ENCODE data around the gene LRIG2. TPM values are rescaled to one million over a fixed set of nuclear protein-coding genes. Genes with fewer than 3 reads are reported as not detected.

LRIG2 gene
- total and polyA plus RNA-seq, 3 experiments from 2014 or later, result 7.7 to 8.2 (median 8.1) TPM

- Mint-ChIP-seq H3K27me3 (peaks cover 18 to 50% of the 10 kb centered on the region in 2 donors), H3K36me3 (peaks cover 0 to 7% (median 0%) of the 10 kb centered on the region in 3 donors), H3K27ac (no peak overlapping the region), H3K4me3 (no peak overlapping the region), H3K9me3 (peaks cover 0 to 2% (median 1%) of the 10 kb centered on the region in 5 donors), H3K4me1 (no peaks in the 10 kb centered on the region)
- no peaks in the 10 kb centered on the region for H3K9me3 ChIP-seq (ENCODE audit: low read length)
- no peaks in the 10 kb centered on the region for H3K27me3 ChIP-seq (ENCODE audit: insufficient read depth, low read length, poor library complexity, severe bottlenecking)
- DNase-seq, result no peak
- ChIA-PET POLR2A (no interaction called here), CTCF (no interaction called here)
- no peak overlapping the region for H3K4me3 ChIP-seq (ENCODE audit: low read length)
- H3K36me3 ChIP-seq (ENCODE audit: insufficient read depth, low read length), result no peaks in the 10 kb centered on the region
- no peak overlapping the region for H3K27ac ChIP-seq (ENCODE audit: low read depth, low read length)
- H3K4me1 ChIP-seq (ENCODE audit: insufficient read depth, low read length), result no peaks in the 10 kb centered on the region
Measured at GRCh38 chr1:113166473-113166872, 93.5 kb downstream of the LRIG2 start.

- ChIA-PET POLR2A (no interaction called here), CTCF (no interaction called here)
- Mint-ChIP-seq H3K36me3 (peaks cover 0 to 17% (median 2%) of the 10 kb centered on the region in 3 donors), H3K27ac (no peak overlapping the region), H3K27me3 (peaks cover 22 to 43% of the 10 kb centered on the region in 2 donors), H3K9me3 (peaks cover 13 to 23% (median 21%) of the 10 kb centered on the region in 5 donors), H3K4me1 (no peaks in the 10 kb centered on the region), H3K4me3 (no peak overlapping the region)
- Histone ChIP-seq H3K4me3 (ENCODE audit: low read length) (no peak overlapping the region), H3K4me1 (ENCODE audit: insufficient read depth, low read length) (no peaks in the 10 kb centered on the region), H3K36me3 (ENCODE audit: insufficient read depth, low read length) (no peaks in the 10 kb centered on the region), H3K27ac (ENCODE audit: low read depth, low read length) (no peak overlapping the region), H3K27me3 (ENCODE audit: insufficient read depth, low read length, poor library complexity, severe bottlenecking) (no peaks in the 10 kb centered on the region), H3K9me3 (ENCODE audit: low read length) (no peaks in the 10 kb centered on the region)
- DNase-seq, result no peak
Measured at GRCh38 chr1:113168946-113169345, 95.9 kb downstream of the LRIG2 start.

GRCh38 chr1:113169591-113169990, 96.6 kb downstream of the LRIG2 start:
- Histone ChIP-seq H3K9me3 (ENCODE audit: low read length) (no peaks in the 10 kb centered on the region), H3K27me3 (ENCODE audit: insufficient read depth, low read length, poor library complexity, severe bottlenecking) (no peaks in the 10 kb centered on the region), H3K4me1 (ENCODE audit: insufficient read depth, low read length) (no peaks in the 10 kb centered on the region), H3K36me3 (ENCODE audit: insufficient read depth, low read length) (no peaks in the 10 kb centered on the region), H3K4me3 (ENCODE audit: low read length) (no peak overlapping the region), H3K27ac (ENCODE audit: low read depth, low read length) (no peak overlapping the region)
- H3K9me3 Mint-ChIP-seq, result peaks cover 13 to 26% (median 23%) of the 10 kb centered on the region in 5 donors
- CTCF ChIA-PET, result no interaction called here
- POLR2A ChIA-PET, result no interaction called here
- H3K27me3 Mint-ChIP-seq, result peaks cover 23 to 44% of the 10 kb centered on the region in 2 donors
- DNase-seq, result no peak
- H3K4me1 Mint-ChIP-seq, result no peaks in the 10 kb centered on the region
- H3K4me3 Mint-ChIP-seq, result no peak overlapping the region
- no peak overlapping the region for H3K27ac Mint-ChIP-seq
- peaks cover 0 to 17% (median 2%) of the 10 kb centered on the region in 3 donors for H3K36me3 Mint-ChIP-seq

- Histone ChIP-seq H3K9me3 (ENCODE audit: low read length) (no peaks in the 10 kb centered on the region), H3K4me1 (ENCODE audit: insufficient read depth, low read length) (no peaks in the 10 kb centered on the region), H3K4me3 (ENCODE audit: low read length) (no peak overlapping the region), H3K36me3 (ENCODE audit: insufficient read depth, low read length) (no peaks in the 10 kb centered on the region), H3K27ac (ENCODE audit: low read depth, low read length) (no peak overlapping the region), H3K27me3 (ENCODE audit: insufficient read depth, low read length, poor library complexity, severe bottlenecking) (no peaks in the 10 kb centered on the region)
- H3K36me3 Mint-ChIP-seq, result peaks cover 0 to 13% (median 2%) of the 10 kb centered on the region in 3 donors
- H3K4me1 Mint-ChIP-seq, result no peaks in the 10 kb centered on the region
- H3K9me3 Mint-ChIP-seq, result peaks cover 13 to 26% (median 23%) of the 10 kb centered on the region in 5 donors
- DNase-seq, result no peak
- CTCF ChIA-PET, result no interaction called here
- H3K27ac Mint-ChIP-seq, result no peak overlapping the region
- H3K4me3 Mint-ChIP-seq, result no peak overlapping the region
- POLR2A ChIA-PET, result no interaction called here
- H3K27me3 Mint-ChIP-seq, result peaks cover 20 to 46% of the 10 kb centered on the region in 2 donors
Measured at GRCh38 chr1:113170519-113170918, 97.5 kb downstream of the LRIG2 start.

- H3K27ac Mint-ChIP-seq, result no peak overlapping the region
- Histone ChIP-seq H3K4me1 (ENCODE audit: insufficient read depth, low read length) (no peaks in the 10 kb centered on the region), H3K4me3 (ENCODE audit: low read length) (no peak overlapping the region), H3K27ac (ENCODE audit: low read depth, low read length) (no peak overlapping the region), H3K36me3 (ENCODE audit: insufficient read depth, low read length) (no peaks in the 10 kb centered on the region), H3K27me3 (ENCODE audit: insufficient read depth, low read length, poor library complexity, severe bottlenecking) (no peaks in the 10 kb centered on the region), H3K9me3 (ENCODE audit: low read length) (no peaks in the 10 kb centered on the region)
- H3K9me3 Mint-ChIP-seq, result peaks cover 0 to 11% (median 10%) of the 10 kb centered on the region in 5 donors
- DNase-seq, result no peak
- peaks cover 0 to 6% (median 0%) of the 10 kb centered on the region in 3 donors for H3K36me3 Mint-ChIP-seq
- no peak overlapping the region for H3K4me3 Mint-ChIP-seq
- POLR2A ChIA-PET, result no interaction called here
- no peaks in the 10 kb centered on the region for H3K4me1 Mint-ChIP-seq
- CTCF ChIA-PET, result no interaction called here
- peaks cover 24 to 43% of the 10 kb centered on the region in 2 donors for H3K27me3 Mint-ChIP-seq
Measured at GRCh38 chr1:113178106-113178505, 105.1 kb downstream of the LRIG2 start.

- Mint-ChIP-seq H3K36me3 (peaks cover 0 to 2% (median 0%) of the 10 kb centered on the region in 3 donors), H3K9me3 (peaks cover 0 to 6% (median 6%) of the 10 kb centered on the region in 5 donors), H3K27ac (no peak overlapping the region), H3K4me1 (no peaks in the 10 kb centered on the region), H3K4me3 (no peak overlapping the region), H3K27me3 (peaks cover 20 to 41% of the 10 kb centered on the region in 2 donors)
- CTCF ChIA-PET, result no interaction called here
- Histone ChIP-seq H3K27me3 (ENCODE audit: insufficient read depth, low read length, poor library complexity, severe bottlenecking) (no peaks in the 10 kb centered on the region), H3K9me3 (ENCODE audit: low read length) (no peaks in the 10 kb centered on the region), H3K4me3 (ENCODE audit: low read length) (no peak overlapping the region), H3K4me1 (ENCODE audit: insufficient read depth, low read length) (no peaks in the 10 kb centered on the region), H3K27ac (ENCODE audit: low read depth, low read length) (no peak overlapping the region), H3K36me3 (ENCODE audit: insufficient read depth, low read length) (no peaks in the 10 kb centered on the region)
- DNase-seq, result no peak
- POLR2A ChIA-PET, result no interaction called here
Measured at GRCh38 chr1:113178522-113178921, 105.5 kb downstream of the LRIG2 start.

Other genes with a start within 250 kb of the LRIG2 start
- gene SLC16A1, start 117.0 kb upstream of the LRIG2 start, total RNA-seq, result 10 to 100 TPM; 75.3 to 75.8 TPM
- gene SLC16A1, start 117.0 kb upstream of the LRIG2 start, polyA plus RNA-seq, result 12.4 TPM

All from CD8-positive, alpha-beta memory T cell (primary cell).